Right atrium auricular region (tissue), 2 donors: ENCODE results near the gene LPCAT3. TPM values are rescaled to one million over a fixed set of nuclear protein-coding genes. Genes with fewer than 3 reads are reported as not detected.

ENCODE experiments used
- DNase-seq: peaks from one replicate; pipeline ENCODE4 v3.0.0-alpha.2; 2019; ENCODE audit warnings: low spot score
- H3K27ac ChIP-seq, 2 donors: fragments of 200-600 bp; sonication (generic); 1 replicate in 1 of 2; 2 replicates in 1 of 2; pipeline ENCODE4 v1.5.1; 2016 to 2019
- H3K27me3 ChIP-seq, 2 donors: fragments of 200-600 bp; sonication (generic); one replicate each; pipeline versions ENCODE4 v1.5.1 to v1.6.0; 2017 to 2019
- H3K36me3 ChIP-seq: fragments of 200-600 bp; sonication (generic); one replicate; pipeline ENCODE4 v1.5.1; 2016
- H3K4me1 ChIP-seq, 2 donors: fragments of 200-600 bp; sonication (generic); one replicate each; pipeline versions ENCODE4 v1.5.1 to v1.6.0; 2017 to 2019
- H3K4me3 ChIP-seq, 2 donors: fragments of 200-600 bp; sonication (generic); 1 replicate in 1 of 2; 2 replicates in 1 of 2; pipeline ENCODE4 v1.5.1; 2017 to 2019; ENCODE audit warnings: mild to moderate bottlenecking in 1 of 2, moderate library complexity in 1 of 2
- H3K9me3 ChIP-seq, 2 donors: fragments of 200-600 bp; sonication (generic); one replicate each; pipeline ENCODE4 v1.5.1; 2019
- CTCF ChIP-seq, 2 donors: fragments of 200-600 bp; sonication (generic); IDR thresholded peaks; one replicate each; pipeline ENCODE4 v1.5.1; 2019; ENCODE audit warnings: antibody characterized with exemption in 2 of 2
- microRNA counts, 2 donors: library from miRNA; unstranded; fragments of <30 nt; microRNA quantifications; one replicate each; lab custom pipeline; 2016 to 2017
- microRNA-seq, 2 donors: library from miRNA; unstranded; fragments of <30 nt; microRNA quantifications; one replicate each; pipeline ENCODE4, GENCODE V29; 2016 to 2017; ENCODE audit warnings: borderline number of aligned reads in 2 of 2, borderline replicate concordance in 1 of 2
- total RNA-seq, 2 donors: library from RNA; depleted of rRNA; stranded (reverse); fragments of >200 nt; gene quantifications; one replicate each; pipeline ENCODE4 v1.1.0, GENCODE V29; 2016

Gene LPCAT3
- total RNA-seq, 2 donors from 2014 or later = 20.0 to 33.3 TPM

- peak overlapping the region; percentile 99 for H3K27ac ChIP-seq
- peaks cover 0 to 73% of the 10 kb centered on the region in 2 donors for H3K4me1 ChIP-seq
- H3K27me3 ChIP-seq = no peaks in the 10 kb centered on the region
- no peaks in the 10 kb centered on the region for H3K9me3 ChIP-seq
- peak overlapping the region; percentile 93 to 95 for H3K4me3 ChIP-seq
- TF ChIP-seq CTCF (IDR thresholded peaks at IDR 0.05) = no peak
- H3K36me3 ChIP-seq = peaks cover 3% of the 10 kb centered on the region
- no peak for DNase-seq
Observed at GRCh38 chr12:6928703-6929407, 89.4 kb downstream of the LPCAT3 start.

- TF ChIP-seq CTCF (IDR thresholded peaks at IDR 0.05) = no peak
- Histone ChIP-seq H3K9me3 (no peaks in the 10 kb centered on the region), H3K27me3 (no peaks in the 10 kb centered on the region), H3K4me1 (peaks cover 0 to 69% of the 10 kb centered on the region in 2 donors), H3K27ac (peak overlapping the region; percentile 99), H3K4me3 (peak overlapping the region; percentile 93 to 95), H3K36me3 (no peaks in the 10 kb centered on the region)
- no peak for DNase-seq
Observed at GRCh38 chr12:6928022-6928702, 90.1 kb downstream of the LPCAT3 start.

GRCh38 chr12:6927379-6928021 is 90.8 kb downstream of the LPCAT3 start, which contains the start of gene ATN1:
Gene ATN1, plus strand, starts transcription at chr12:6927959. Its CDS starts 6,043 bp downstream, at chr12:6934002.
- H3K27me3 ChIP-seq = no peaks in the 10 kb centered on the region
- H3K36me3 ChIP-seq = no peaks in the 10 kb centered on the region
- H3K9me3 ChIP-seq = no peaks in the 10 kb centered on the region
- H3K4me3 ChIP-seq = peak within 1 kb of the TSS; percentile 93 to 95
- peak; percentile 73 for DNase-seq
- TF ChIP-seq CTCF (IDR thresholded peaks at IDR 0.05) = no peak
- peaks cover 0 to 65% of the 10 kb centered on the region in 2 donors for H3K4me1 ChIP-seq
- H3K27ac ChIP-seq = peak within 1 kb of the TSS; percentile 99

MicroRNAs encoded within 50 kb of the gene (microRNA counts, 767-probe panel; counts per million panel counts)
- microRNA hsa-miR-141-3p (lab: Ali Mortazavi, UCI) (0 to 1,767 counts per million in 2 donors), microRNA hsa-miR-200c-3p (lab: Ali Mortazavi, UCI) (0 to 1,434 counts per million in 2 donors)

Small RNA genes lying within 50 kb of the gene (microRNA-seq; reads per million reads assigned to microRNA genes)
- 2.1 to 5.0 reads per million in 2 donors for gene MIR141
- 92.1 to 197 reads per million in 2 donors for gene MIR200C

Other genes starting within 250 kb of the LPCAT3 start
- under 1 TPM in 1 of 2 donors, not detected in 1; 0.47 TPM for gene LAG3, start 246.0 kb downstream of the LPCAT3 start, total RNA-seq
- gene CD4, start 228.9 kb downstream of the LPCAT3 start, total RNA-seq = 1 to 10 TPM; 3.2 to 7.3 TPM
- 1 to 10 TPM in 1 of 2 donors, under 1 TPM in 1; 0.44 to 7.0 TPM for gene GPR162, start 196.7 kb downstream of the LPCAT3 start, total RNA-seq
- gene P3H3, start 190.1 kb downstream of the LPCAT3 start, total RNA-seq = 10 to 100 TPM in 1 of 2 donors, 1 to 10 TPM in 1; 7.0 to 11.0 TPM
- 1 to 10 TPM in 1 of 2 donors, under 1 TPM in 1; 0.83 to 1.5 TPM for gene GNB3, start 177.6 kb downstream of the LPCAT3 start, total RNA-seq
- 1 to 10 TPM in 1 of 2 donors, under 1 TPM in 1; 0.39 to 1.7 TPM for gene CDCA3, start 167.2 kb downstream of the LPCAT3 start, total RNA-seq
- 10 to 100 TPM; 35.3 to 45.1 TPM for gene USP5, start 166.3 kb downstream of the LPCAT3 start, total RNA-seq
- 100 to 1,000 TPM; 755 to 842 TPM for gene TPI1, start 150.9 kb downstream of the LPCAT3 start, total RNA-seq
- 1 to 10 TPM; 4.1 to 6.4 TPM for gene SPSB2, start 145.2 kb downstream of the LPCAT3 start, total RNA-seq
- 10 to 100 TPM in 1 of 2 donors, 1 to 10 TPM in 1; 8.4 to 15.6 TPM for gene LRRC23, start 113.7 kb downstream of the LPCAT3 start, total RNA-seq
- 10 to 100 TPM in 1 of 2 donors, 1 to 10 TPM in 1; 9.7 to 36.9 TPM for gene ENO2, start 103.9 kb downstream of the LPCAT3 start, total RNA-seq
- 10 to 100 TPM; 37.1 to 68.9 TPM for gene ATN1, start 90.5 kb downstream of the LPCAT3 start, total RNA-seq
- gene RNU7-1, start 74.7 kb downstream of the LPCAT3 start, total RNA-seq = not detected
- 100 to 1,000 TPM; 398 to 533 TPM for gene C12orf57, start 74.5 kb downstream of the LPCAT3 start, total RNA-seq
- 1 to 10 TPM; 3.7 to 7.5 TPM for gene PTPN6, start 67.1 kb downstream of the LPCAT3 start, total RNA-seq
- gene PHB2, start 47.8 kb downstream of the LPCAT3 start, total RNA-seq = 100 to 1,000 TPM; 160 to 183 TPM
- 10 to 100 TPM; 16.5 to 28.4 TPM for gene EMG1, start 47.6 kb downstream of the LPCAT3 start, total RNA-seq
- gene C1S, start 42.2 kb upstream of the LPCAT3 start, total RNA-seq = 100 to 1,000 TPM; 114 to 232 TPM
- gene C1R, start 74.0 kb upstream of the LPCAT3 start, total RNA-seq = 100 to 1,000 TPM; 191 to 467 TPM
- 10 to 100 TPM; 18.7 to 34.7 TPM for gene C1RL, start 90.7 kb upstream of the LPCAT3 start, total RNA-seq
- not detected for gene RBP5, start 110.4 kb upstream of the LPCAT3 start, total RNA-seq
- gene CLSTN3, start 111.9 kb upstream of the LPCAT3 start, total RNA-seq = 1 to 10 TPM; 6.1 to 8.3 TPM
- gene PEX5, start 171.2 kb upstream of the LPCAT3 start, total RNA-seq = 10 to 100 TPM; 11.6 to 25.0 TPM